Natural killer cell (primary cell): ENCODE data around the gene ZFP1. TPM values are rescaled to one million over a fixed set of nuclear protein-coding genes. Genes with fewer than 3 reads are reported as not detected.

Experiments used
- ATAC-seq, 3 donors: fragments of 150-1000 bp in 2 of 3; fragments of 200-7000 bp in 1 of 3; cut with Tn5 transposase; 1 replicate in 1 of 3; 2 replicates in 2 of 3; pipeline ENCODE4 v1.10.0; 2021; ENCODE audit warnings: mild to moderate bottlenecking in 2 of 3, moderate library complexity in 2 of 3
- DNase-seq, 2 donors: peaks; one replicate each; pipeline versions ENCODE4 v3.0.0 to v3.0.0-alpha.2; 2013 to 2021; ENCODE audit warnings: mixed read lengths in 1 of 2
- H3K27ac ChIP-seq: one replicate; pipeline ENCODE4 v1.5.1; 2013; ENCODE audit warnings: mild to moderate bottlenecking, low read length
- H3K27me3 ChIP-seq: one replicate; pipeline ENCODE4 v1.6.1; 2013; ENCODE audit warnings: low read length; ENCODE audit not compliant: control insufficient read depth, insufficient read depth
- H3K36me3 ChIP-seq: one replicate; pipeline ENCODE4 v1.6.1; 2013; ENCODE audit warnings: low read length; ENCODE audit not compliant: control insufficient read depth, insufficient read depth
- H3K4me1 ChIP-seq: one replicate; pipeline ENCODE4 v1.6.1; 2013; ENCODE audit warnings: low read length; ENCODE audit not compliant: control insufficient read depth, insufficient read depth
- H3K4me3 ChIP-seq: one replicate; pipeline ENCODE4 v1.5.1; 2013; ENCODE audit warnings: low read length
- H3K9me3 ChIP-seq: one replicate; pipeline ENCODE4 v1.6.1; 2013; ENCODE audit warnings: low read length; ENCODE audit not compliant: control insufficient read depth, insufficient read depth
- H3K27ac Mint-ChIP-seq, 2 donors: one replicate each; pipeline ENCODE4 v1.8.0; 2022; ENCODE audit warnings: mild to moderate bottlenecking in 2 of 2, mixed read lengths in 2 of 2, moderate library complexity in 1 of 2
- H3K27me3 Mint-ChIP-seq, 2 donors: one replicate each; pipeline ENCODE4 v1.8.0; 2022; ENCODE audit warnings: low read depth in 2 of 2, mixed read lengths in 2 of 2
- H3K36me3 Mint-ChIP-seq: one replicate; pipeline ENCODE4 v1.8.0; 2022; ENCODE audit warnings: mixed read lengths
- H3K4me1 Mint-ChIP-seq, 2 donors: one replicate each; pipeline ENCODE4 v1.8.0; 2022; ENCODE audit warnings: mixed read lengths in 2 of 2
- H3K4me3 Mint-ChIP-seq: one replicate; pipeline ENCODE4 v1.8.0; 2022; ENCODE audit warnings: mild to moderate bottlenecking, moderate library complexity, mixed read lengths
- H3K9me3 Mint-ChIP-seq, 2 donors: one replicate each; pipeline ENCODE4 v1.8.0; 2022; ENCODE audit warnings: mixed read lengths in 2 of 2
- CTCF ChIP-seq: fragments of 200-600 bp; IDR thresholded peaks from one replicate; pipeline ENCODE4 v1.8.0; 2022; ENCODE audit warnings: antibody characterized with exemption
- WGBS: methylation state at CpG from one replicate; pipeline ENCODE4 v1.1.7; 2013; ENCODE audit warnings: missing lambda C conversion rate; ENCODE audit not compliant: insufficient coverage; 5-methylcytosine and 5-hydroxymethylcytosine counted together
- intact Hi-C: fragments of 100-400 bp; cut with micrococcal nuclease; formaldehyde crosslinking; loops from one replicate; pipeline ENCODE4 v1.14.2; 2022
- total RNA-seq, 4 donors: library from RNA; stranded (reverse); fragments of 120-200 nt in 1 of 4; gene quantifications; one replicate each; pipeline versions ENCODE4 v1.2.3 to v1.2.4, GENCODE V29; 2013 to 2022

The ZFP1 gene
- total RNA-seq, 3 donors from 2014 or later (not counting 1 experiment from before 2014, with no cell fraction given), result 9.0 to 16.2 (median 14.9) TPM

- no peaks in the 10 kb centered on the region for H3K27me3 ChIP-seq
- Mint-ChIP-seq H3K9me3 (no peaks in the 10 kb centered on the region), H3K4me1 (peaks cover 12 to 20% of the 10 kb centered on the region in 2 donors), H3K27me3 (peaks cover 5 to 24% of the 10 kb centered on the region in 2 donors), H3K36me3 (no peaks in the 10 kb centered on the region), H3K4me3 (no peak overlapping the region), H3K27ac (no peak overlapping the region)
- DNase-seq (no peak), ATAC-seq (no peak)
- peaks cover 43% of the 10 kb centered on the region for H3K4me1 ChIP-seq
- WGBS, result 100% methylated on average over 4 of the region's 5 CpGs
- no peaks in the 10 kb centered on the region for H3K9me3 ChIP-seq
- no peaks in the 10 kb centered on the region for H3K36me3 ChIP-seq
- no peak overlapping the region for H3K27ac ChIP-seq
- H3K4me3 ChIP-seq, result no peak overlapping the region
- TF ChIP-seq CTCF, result no peak
- intact Hi-C loops, result no loop called here
Measured at GRCh38 chr16:75103994-75104393, 44.3 kb upstream of the ZFP1 start.

GRCh38 chr16:75104836-75105235, 43.5 kb upstream of the ZFP1 start:
- H3K4me3 ChIP-seq, result no peak overlapping the region
- Mint-ChIP-seq H3K4me1 (peaks cover 6 to 16% of the 10 kb centered on the region in 2 donors), H3K9me3 (no peaks in the 10 kb centered on the region), H3K4me3 (no peak overlapping the region), H3K27ac (no peak overlapping the region), H3K27me3 (peaks cover 5 to 29% of the 10 kb centered on the region in 2 donors), H3K36me3 (no peaks in the 10 kb centered on the region)
- H3K36me3 ChIP-seq, result no peaks in the 10 kb centered on the region
- no peak for ATAC-seq
- 97% methylated on average over 11 of the region's 11 CpGs for WGBS
- peaks cover 3% of the 10 kb centered on the region for H3K27me3 ChIP-seq
- no peaks in the 10 kb centered on the region for H3K9me3 ChIP-seq
- no peak for TF ChIP-seq CTCF
- H3K27ac ChIP-seq, result no peak overlapping the region
- intact Hi-C loops, result no loop called here
- peaks cover 43% of the 10 kb centered on the region for H3K4me1 ChIP-seq
- no peak for DNase-seq

GRCh38 chr16:75105306-75106061, 42.8 kb upstream of the ZFP1 start:
- Mint-ChIP-seq H3K27ac (no peak overlapping the region), H3K9me3 (no peaks in the 10 kb centered on the region)

More at GRCh38 chr16:75105306-75106061, 42.8 kb upstream of the ZFP1 start:
- no peak for TF ChIP-seq CTCF
- ATAC-seq, result peak in 1 of 3 donors; percentile 30
- H3K9me3 ChIP-seq, result no peaks in the 10 kb centered on the region
- H3K36me3 ChIP-seq, result no peaks in the 10 kb centered on the region
- no peak overlapping the region for H3K4me3 ChIP-seq
- no peak overlapping the region for H3K27ac ChIP-seq
- WGBS, result 60% methylated on average over 10 of the region's 10 CpGs
- peaks cover 9 to 33% of the 10 kb centered on the region in 2 donors for H3K27me3 Mint-ChIP-seq
- peaks cover 40% of the 10 kb centered on the region for H3K4me1 ChIP-seq
- no peak overlapping the region for H3K4me3 Mint-ChIP-seq
- H3K27me3 ChIP-seq, result peaks cover 3% of the 10 kb centered on the region
- intact Hi-C loops, result no loop called here
- DNase-seq, result no peak
- H3K36me3 Mint-ChIP-seq, result no peaks in the 10 kb centered on the region
- H3K4me1 Mint-ChIP-seq, result peaks cover 0 to 11% of the 10 kb centered on the region in 2 donors
